Posterior cingulate gyrus (tissue), 11 donors: ENCODE measurements around the gene HEBP1.

ENCODE experiments used
- DNase-seq, 10 donors: peaks; one replicate each; pipeline versions ENCODE4 v3.0.0 to v3.0.0-alpha.2; 2020 to 2021; ENCODE audit warnings: mixed read lengths in 3 of 10
- intact Hi-C: fragments of 100-400 bp; cut with DNase I; formaldehyde crosslinking; loops from one replicate; pipeline ENCODE4 v1.15.1; 2023

Gene HEBP1

GRCh38 chr12:12995088-12995487 is 5.0 kb downstream of the HEBP1 start:
- no peak for DNase-seq
- intact Hi-C loops, result loop anchor here (10.0 kb wide), 1 partner anchor 180 kb away; the partner anchor contains the start of gene DDX47

- no peak for DNase-seq
- intact Hi-C loops, result loop anchor here (10.0 kb wide), 1 partner anchor 179 kb away; the partner anchor contains the start of gene DDX47
These were observed 6.7 kb downstream of the HEBP1 start for GRCh38 chr12:12993367-12993766.

GRCh38 chr12:12992418-12993130 is 7.5 kb downstream of the HEBP1 start:
- no peak for DNase-seq
- intact Hi-C loops, result loop anchor here (10.0 kb wide), 1 partner anchor 178 kb away; the partner anchor contains the start of gene DDX47

GRCh38 chr12:12990700-12991468 is 9.2 kb downstream of the HEBP1 start:
- no peak for DNase-seq

GRCh38 chr12:12987421-12987820 is 12.6 kb downstream of the HEBP1 start:
- intact Hi-C loops, result no loop called here
- no peak for DNase-seq

More at GRCh38 chr12:12990700-12991468, 9.2 kb downstream of the HEBP1 start:
- intact Hi-C loops, result loop anchor here (10.0 kb wide), 1 partner anchor 176 kb away; the partner anchor contains the start of gene DDX47

- no peak for DNase-seq
- intact Hi-C loops, result no loop called here
These were observed 13.2 kb downstream of the HEBP1 start for GRCh38 chr12:12986775-12987331.

GRCh38 chr12:12985817-12986408 is 14.2 kb downstream of the HEBP1 start:
- DNase-seq, result peak in 1 of 10 donors; percentile 26
- intact Hi-C loops, result no loop called here

GRCh38 chr12:12984149-12984548 is 15.9 kb downstream of the HEBP1 start:
- intact Hi-C loops, result no loop called here
- no peak for DNase-seq

- intact Hi-C loops, result loop anchor here (2.0 kb wide), 2 partner anchors 67 to 147 kb away; no protein-coding TSS in a partner anchor
- DNase-seq, result peak in 2 of 10 donors; percentile 31 to 44
These were observed 16.5 kb downstream of the HEBP1 start for GRCh38 chr12:12983420-12984035.

- intact Hi-C loops, result loop anchor here (2.0 kb wide), 2 partner anchors 66 to 146 kb away; no protein-coding TSS in a partner anchor
These were observed 17.7 kb downstream of the HEBP1 start for GRCh38 chr12:12982331-12982730.

GRCh38 chr12:12979731-12980259 is 20.3 kb downstream of the HEBP1 start:
- no peak for DNase-seq
- intact Hi-C loops, result no loop called here

More at GRCh38 chr12:12982331-12982730, 17.7 kb downstream of the HEBP1 start:
- DNase-seq, result no peak

GRCh38 chr12:12979126-12979525 is 20.9 kb downstream of the HEBP1 start:
- intact Hi-C loops, result no loop called here
- no peak for DNase-seq

GRCh38 chr12:12977231-12977630 is 22.8 kb downstream of the HEBP1 start:
- DNase-seq, result no peak
- intact Hi-C loops, result no loop called here

- intact Hi-C loops, result no loop called here
- DNase-seq, result no peak
These were observed 23.7 kb downstream of the HEBP1 start for GRCh38 chr12:12976366-12976765.

- peak in 7 of 10 donors; percentile 29 to 91 (median 61) for DNase-seq
- intact Hi-C loops, result no loop called here
These were observed 24.6 kb downstream of the HEBP1 start for GRCh38 chr12:12975322-12976077.

- intact Hi-C loops, result no loop called here
- DNase-seq, result no peak
These were observed 25.9 kb downstream of the HEBP1 start for GRCh38 chr12:12974211-12974610.

- intact Hi-C loops, result no loop called here
- no peak for DNase-seq
These were observed 27.0 kb downstream of the HEBP1 start for GRCh38 chr12:12973019-12973418.

- DNase-seq, result no peak
- intact Hi-C loops, result no loop called here
These were observed 34.2 kb downstream of the HEBP1 start for GRCh38 chr12:12965836-12966235.

- no peak for DNase-seq
- intact Hi-C loops, result no loop called here
These were observed 35.8 kb downstream of the HEBP1 start for GRCh38 chr12:12964255-12964654.
